ENCODE data around the gene MROH2A. TPM values are rescaled to one million over a fixed set of nuclear protein-coding genes. Genes with fewer than 3 reads are reported as not detected.

The MROH2A gene
- total and polyA plus RNA-seq, 9 of the 15 experiments (the other 6 are each of a cell fraction or from before 2014, with no cell fraction given) = 0.03 TPM; not detected in 8

DNA sequence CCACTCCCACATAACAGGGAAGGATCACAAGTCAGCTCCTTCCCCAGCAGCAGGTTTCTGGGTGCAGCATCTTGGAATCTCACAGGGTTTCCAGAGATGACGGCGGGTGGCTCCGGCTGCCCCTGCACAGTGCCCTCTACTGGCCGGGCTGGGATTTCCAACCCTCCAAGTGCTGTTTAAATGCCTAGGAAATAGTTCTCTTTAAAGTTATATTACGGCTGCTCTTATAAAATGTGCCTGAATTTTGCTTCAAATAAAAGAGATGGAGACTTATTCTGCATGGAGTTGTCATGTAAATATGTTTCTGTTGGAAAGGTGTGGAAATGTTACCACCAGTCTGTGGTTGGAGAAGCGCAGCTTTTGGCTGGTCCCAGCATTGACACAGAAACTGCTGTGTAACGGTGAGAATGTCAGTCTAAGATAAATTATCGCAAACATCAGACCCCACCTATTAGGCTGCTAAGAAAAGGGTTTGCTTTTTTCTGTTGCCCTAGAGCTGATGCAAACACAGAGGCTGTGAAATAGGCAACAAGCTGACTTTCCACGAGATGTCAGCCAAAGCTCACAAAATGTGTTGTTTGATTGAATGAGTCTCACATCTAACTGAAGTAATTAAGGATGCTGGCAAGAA lies 79.5 kb downstream of the MROH2A start (continued):
- TF ChIP-seq ZNF609 (CRISPR knock-in tag; IDR thresholded peaks at IDR 0.05; ENCODE audit: borderline replicate concordance) (no peak), STAT5B (CRISPR knock-in tag; IDR thresholded peaks at IDR 0.05) (no peak), TAL1 (IDR thresholded peaks at IDR 0.05) (peak; percentile 45), ATF4 (CRISPR knock-in tag; IDR thresholded peaks at IDR 0.05) (peak; percentile 65; the same call in 1 of the 2 replicates), ZBTB11 (CRISPR knock-in tag; IDR thresholded peaks at IDR 0.05) (no peak), GMEB1 (CRISPR knock-in tag; IDR thresholded peaks at IDR 0.05) (no peak), ZNF41 (CRISPR knock-in tag; conservative IDR thresholded peaks at IDR 0.05) (no peak), FOXJ3 (CRISPR knock-in tag; IDR thresholded peaks at IDR 0.05) (peak; percentile 94), CAMTA2 (CRISPR knock-in tag; conservative IDR thresholded peaks at IDR 0.05) (no peak), SIRT6 (IDR thresholded peaks at IDR 0.05; ENCODE audit: low read depth, low read length) (no peak), L3MBTL2 (IDR thresholded peaks at IDR 0.05) (no peak; the same call in 1 of the 2 replicates), BRD9 (IDR thresholded peaks at IDR 0.05; ENCODE audit: low read depth, partially characterized antibody) (no peak), RBM34 (IDR thresholded peaks at IDR 0.05; ENCODE audit: borderline replicate concordance, insufficient read depth, low read length) (no peak)
- TF ChIP-seq, protein P1, sequence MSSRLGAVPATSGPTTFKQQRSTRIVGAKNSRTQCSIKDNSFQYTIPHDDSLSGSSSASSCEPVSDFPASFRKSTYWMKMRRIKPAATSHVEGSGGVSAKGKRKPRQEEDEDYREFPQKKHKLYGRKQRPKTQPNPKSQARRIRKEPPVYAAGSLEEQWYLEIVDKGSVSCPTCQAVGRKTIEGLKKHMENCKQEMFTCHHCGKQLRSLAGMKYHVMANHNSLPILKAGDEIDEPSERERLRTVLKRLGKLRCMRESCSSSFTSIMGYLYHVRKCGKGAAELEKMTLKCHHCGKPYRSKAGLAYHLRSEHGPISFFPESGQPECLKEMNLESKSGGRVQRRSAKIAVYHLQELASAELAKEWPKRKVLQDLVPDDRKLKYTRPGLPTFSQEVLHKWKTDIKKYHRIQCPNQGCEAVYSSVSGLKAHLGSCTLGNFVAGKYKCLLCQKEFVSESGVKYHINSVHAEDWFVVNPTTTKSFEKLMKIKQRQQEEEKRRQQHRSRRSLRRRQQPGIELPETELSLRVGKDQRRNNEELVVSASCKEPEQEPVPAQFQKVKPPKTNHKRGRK (tag; IDR thresholded peaks at IDR 0.05) = no peak
